HepG2 (cell line): ENCODE results near the gene TMPRSS7. TPM values are rescaled to one million over a fixed set of nuclear protein-coding genes. Genes with fewer than 3 reads are reported as not detected.

Experiments used
- ISX ChIP-seq: sonication (generic); formaldehyde crosslinking; conservative IDR thresholded peaks from 2 replicates; pipeline ENCODE4 v1.5.0; 2020; ENCODE audit warnings: missing genetic modification reagents
- KDM3A ChIP-seq: IDR thresholded peaks from 2 replicates; pipeline ENCODE4 v1.6.1; 2018; ENCODE audit warnings: low read depth, missing compliant biosample characterization
- NFE2 ChIP-seq: sonication (generic); formaldehyde crosslinking; IDR thresholded peaks from 2 replicates; pipeline ENCODE4 v1.4.0; 2020; ENCODE audit warnings: missing genetic modification reagents
- ZC3H13 ChIP-seq: sonication (generic); formaldehyde crosslinking; IDR thresholded peaks from 2 replicates; pipeline ENCODE4 v1.8.1; 2023; ENCODE audit warnings: mild to moderate bottlenecking, missing genetic modification reagents, moderate library complexity
- ZFP90 ChIP-seq: sonication (generic); formaldehyde crosslinking; IDR thresholded peaks from 2 replicates; pipeline ENCODE4 v1.8.0; 2022; ENCODE audit warnings: missing genetic modification reagents, mild to moderate bottlenecking, inconsistent platforms, borderline replicate concordance
- ZNF432 ChIP-seq: sonication (generic); formaldehyde crosslinking; IDR thresholded peaks from 2 replicates; pipeline ENCODE4 v1.5.0; 2020; ENCODE audit warnings: missing genetic modification reagents, mild to moderate bottlenecking, borderline replicate concordance
- ZNF646 ChIP-seq: sonication (generic); formaldehyde crosslinking; IDR thresholded peaks from 2 replicates; pipeline ENCODE4 v1.9.0; 2021; ENCODE audit warnings: mild to moderate bottlenecking, missing genetic modification reagents
- ZNF652 ChIP-seq: IDR thresholded peaks from 2 replicates; pipeline ENCODE4 v1.6.1; 2016; ENCODE audit warnings: low read depth, borderline replicate concordance
- ZNF691 ChIP-seq: sonication (generic); formaldehyde crosslinking; IDR thresholded peaks from 2 replicates; pipeline ENCODE4 v1.4.0; 2020; ENCODE audit warnings: missing genetic modification reagents, low read depth, mild to moderate bottlenecking, borderline replicate concordance
- polyA plus RNA-seq, 8 experiments: library from polyadenylated mRNA; depleted of rRNA in 3 of 8; stranded (reverse) in 7 of 8; unstranded in 1 of 8; fragments of >200 nt; fragmentation: Illumina TruSeq in 4 of 8; extraction: Trizol in 4 of 8; gene quantifications; 2 replicates each; pipeline versions ENCODE4 v1.2.1 to v1.2.3, GENCODE V29; 2011 to 2016; ENCODE audit warnings: low read depth in 4 of 8, missing spikeins in 1 of 8, mixed read lengths in 1 of 8; ENCODE audit not compliant: insufficient read depth in 1 of 8
- total RNA-seq, 5 experiments: library from RNA; depleted of rRNA; stranded (reverse); fragments of >200 nt; fragmentation: Illumina TruSeq; extraction: Trizol; gene quantifications; 2 replicates each; pipeline ENCODE4 v1.2.3, GENCODE V29; 2016; ENCODE audit warnings: low read depth in 1 of 5

Gene TMPRSS7
- total and polyA plus RNA-seq, 2 of the 13 experiments (the other 11 are each of a cell fraction or from before 2014, with no cell fraction given) = not detected

- TF ChIP-seq NFE2 (CRISPR knock-in tag) (no peak), ZC3H13 (CRISPR knock-in tag) (no peak), ZFP90 (no peak), ZNF432 (CRISPR knock-in tag) (0 out of 2 replicates have a peak, but pooled peaks have one; percentile 43), ZNF691 (no peak), ISX (CRISPR knock-in tag) (no peak), ZNF646 (no peak), KDM3A (CRISPR knock-in tag) (no peak), ZNF652 (CRISPR knock-in tag) (peak; percentile 65)
Measured at GRCh38 chr3:112085735-112086075, 51.2 kb downstream of the TMPRSS7 start (continued).
